HG03060 (cell line): ENCODE results near the gene FIBIN.
"Not testable (repeated sequence)": the region's sequence is repeated elsewhere in the genome, so short reads cannot be mapped to it uniquely, and the experiment has no call there.

Experiments
- ATAC-seq: cut with Tn5 transposase; IDR thresholded peaks from one replicate; pipeline ENCODE4 v1.9.1; 2021; ENCODE audit warnings: low read depth, moderate number of reproducible peaks; ENCODE audit not compliant: unreplicated experiment

Gene FIBIN

DNA sequence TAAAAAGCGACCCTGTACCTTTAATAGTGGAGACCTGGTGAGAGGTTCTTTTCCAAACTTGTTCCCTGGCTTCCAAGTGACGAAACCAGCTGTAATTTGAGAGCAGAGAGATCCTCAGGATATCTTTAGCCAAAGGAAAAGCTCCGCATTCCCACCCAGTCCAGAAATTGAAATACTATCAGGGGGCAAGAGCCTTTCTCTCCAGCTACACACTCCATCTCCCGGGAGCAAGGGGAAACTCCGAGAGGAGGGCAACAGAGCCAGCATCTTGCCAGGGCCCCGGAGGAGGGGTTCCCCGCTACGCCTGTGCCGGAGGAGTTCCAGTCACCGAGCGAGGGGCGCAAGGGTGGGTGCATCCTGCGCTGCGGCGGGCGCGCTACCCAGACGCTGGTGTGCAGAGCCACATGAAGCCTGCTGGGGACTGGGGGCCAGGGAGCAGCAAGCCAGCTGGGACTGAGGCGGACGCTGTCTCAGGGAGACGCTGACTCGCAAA, at the start of gene FIBIN:
Gene FIBIN, plus strand, starts transcription at position 148 of the 493 bp plus-strand sequence. CDS start 415 bp downstream, outside the sequence.
- ATAC-seq = no peak

DNA sequence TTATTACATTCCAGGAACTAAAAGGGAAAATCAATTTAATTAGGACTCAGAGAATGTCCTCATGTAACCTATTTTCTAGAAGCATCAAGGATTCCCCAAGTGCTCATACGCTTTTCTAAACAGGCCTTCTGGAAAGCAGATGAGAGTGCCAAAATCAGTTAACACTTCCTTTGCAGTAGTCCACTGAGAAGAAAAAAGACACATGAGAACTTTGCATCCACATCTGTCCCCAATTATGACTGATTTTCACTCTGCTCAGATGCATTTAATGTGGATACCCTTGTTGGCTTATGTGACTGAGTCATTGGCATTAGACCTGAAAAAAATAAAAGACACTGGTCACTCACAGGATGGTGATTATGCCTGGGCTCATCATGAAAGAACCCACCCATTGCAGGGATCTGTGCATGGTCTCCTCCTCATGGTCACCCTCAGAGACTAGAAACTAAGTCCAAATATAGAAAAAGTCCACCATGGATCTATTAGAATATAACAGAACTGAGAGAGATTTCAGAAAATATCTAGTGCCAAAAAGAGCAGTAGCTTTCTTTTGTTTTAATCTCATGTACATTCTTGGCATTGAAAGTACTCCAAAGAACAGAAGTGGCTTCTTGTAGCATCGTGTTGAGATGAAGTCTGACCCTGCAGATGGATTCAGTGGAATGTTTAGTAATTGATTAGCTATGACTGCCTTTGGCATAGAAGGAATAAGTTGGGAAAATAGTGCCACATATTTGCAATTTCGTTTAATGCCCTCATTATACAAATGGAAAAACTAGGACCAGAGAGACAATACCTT, 48.8 kb upstream of the FIBIN start:
- ATAC-seq = no peak

DNA sequence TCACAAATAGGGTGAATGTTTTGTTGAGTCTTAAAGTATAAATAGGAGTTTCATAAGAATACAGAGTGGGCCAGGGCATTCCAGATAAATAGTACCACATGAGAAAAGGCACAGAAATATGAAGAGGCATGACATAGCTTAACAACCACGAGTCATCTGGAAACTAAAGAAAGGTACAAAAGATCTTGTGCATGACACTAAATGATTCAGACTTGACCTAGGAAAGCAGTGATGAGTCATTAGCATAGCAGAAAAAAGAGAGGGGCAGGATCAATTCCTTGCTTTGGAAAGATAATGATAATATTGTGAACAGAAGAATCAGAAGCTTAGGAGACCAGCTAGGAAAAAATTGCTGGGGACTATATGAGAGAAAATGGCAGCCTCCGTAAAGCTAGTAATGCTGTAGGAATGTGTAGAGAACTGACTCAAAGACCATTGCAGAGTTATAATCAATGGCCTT, 47.6 kb upstream of the FIBIN start:
- ATAC-seq = no peak

DNA sequence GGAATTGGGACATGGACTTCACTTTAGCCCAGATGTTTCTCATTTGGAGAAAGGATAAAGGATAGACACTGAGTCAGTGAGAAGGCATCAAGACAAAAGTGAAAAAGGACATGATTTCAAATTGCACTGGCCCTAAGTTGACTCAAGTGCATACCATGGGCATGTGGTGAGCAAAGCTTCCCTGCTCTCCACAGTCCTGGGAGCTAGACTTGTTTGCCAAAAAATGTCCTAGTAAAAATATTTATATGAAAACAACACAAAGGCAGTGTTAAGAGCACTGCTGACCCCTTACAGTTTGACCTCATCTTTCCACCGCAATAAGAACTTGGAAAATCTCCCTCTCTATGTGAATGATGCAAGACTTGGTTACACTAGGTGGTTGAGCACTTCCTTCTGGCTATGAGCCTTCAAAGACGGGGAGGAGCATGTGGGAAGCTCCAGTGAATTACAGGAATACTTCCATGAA, 46.5 kb upstream of the FIBIN start:
- ATAC-seq = no peak

DNA sequence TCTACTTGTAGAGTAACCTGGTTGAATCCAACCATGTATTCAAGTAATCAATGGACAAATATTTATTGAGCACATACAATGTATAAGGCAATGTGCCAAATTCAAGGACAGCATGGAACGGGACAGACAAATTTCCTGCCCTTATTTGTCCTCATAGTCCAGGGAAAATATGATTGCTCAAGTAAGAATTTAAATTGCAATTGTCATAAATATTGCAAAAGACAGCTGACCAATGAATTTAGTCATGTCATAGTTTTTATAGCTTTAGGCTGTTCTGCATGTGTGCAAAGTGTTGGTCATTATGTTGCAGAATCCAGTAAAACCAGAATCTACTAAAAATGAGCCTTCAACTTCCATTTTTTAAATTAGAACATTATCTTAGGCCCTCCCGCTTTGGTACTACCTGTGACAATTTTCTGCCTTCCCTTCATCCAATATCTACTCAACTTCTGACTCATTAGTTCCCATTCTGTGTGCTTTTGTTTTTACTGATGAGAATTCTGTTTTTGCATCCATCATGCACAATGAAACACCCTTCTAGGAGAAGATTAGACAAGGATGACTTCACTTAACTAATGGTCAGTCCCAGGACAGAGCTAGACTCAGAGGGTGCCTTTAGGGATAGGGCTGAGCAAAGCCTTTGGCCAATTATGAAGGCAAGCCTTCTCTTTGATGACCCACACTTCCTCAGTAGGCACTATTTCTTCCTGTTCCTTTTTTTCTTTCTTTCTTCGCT, 45.8 kb upstream of the FIBIN start:
- ATAC-seq = no peak

DNA sequence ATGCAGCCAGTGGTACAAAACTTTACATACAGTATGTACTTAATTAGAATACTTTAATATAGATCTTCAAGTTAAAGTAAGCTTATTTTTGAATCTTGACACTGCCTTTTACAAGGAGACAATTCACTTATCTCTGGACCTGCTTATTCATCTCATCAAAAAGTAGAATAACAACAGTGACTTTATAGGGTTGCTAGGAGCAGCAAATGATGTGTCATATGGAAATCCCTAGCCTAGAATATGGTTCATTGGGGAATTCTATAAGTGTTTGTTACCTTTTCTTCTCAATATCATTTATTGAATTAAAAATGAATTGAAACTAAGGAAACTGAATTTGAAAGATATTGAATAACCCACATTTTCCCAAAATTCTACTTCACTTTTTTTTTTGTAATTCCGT, 45.0 kb upstream of the FIBIN start:
- no peak for ATAC-seq

DNA sequence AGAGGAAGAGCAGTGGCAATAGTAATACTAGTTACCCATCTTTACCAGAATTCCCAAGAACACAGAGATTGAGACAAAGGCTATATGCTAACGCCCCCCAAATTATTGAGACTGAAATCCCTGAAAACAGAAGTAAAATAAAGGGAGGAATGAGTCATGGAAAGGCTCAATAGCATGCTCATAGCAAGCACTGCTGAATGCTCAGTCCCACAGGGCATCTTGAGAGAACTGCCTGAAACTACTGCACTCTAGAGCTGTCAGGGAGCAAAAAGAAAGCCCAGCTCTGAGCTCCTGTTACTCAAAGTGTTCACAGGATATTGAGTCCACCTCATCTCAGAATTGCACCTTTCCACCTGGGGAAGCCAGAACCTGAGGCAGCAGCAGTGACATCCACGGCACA, 44.1 kb upstream of the FIBIN start:
- no peak for ATAC-seq

DNA sequence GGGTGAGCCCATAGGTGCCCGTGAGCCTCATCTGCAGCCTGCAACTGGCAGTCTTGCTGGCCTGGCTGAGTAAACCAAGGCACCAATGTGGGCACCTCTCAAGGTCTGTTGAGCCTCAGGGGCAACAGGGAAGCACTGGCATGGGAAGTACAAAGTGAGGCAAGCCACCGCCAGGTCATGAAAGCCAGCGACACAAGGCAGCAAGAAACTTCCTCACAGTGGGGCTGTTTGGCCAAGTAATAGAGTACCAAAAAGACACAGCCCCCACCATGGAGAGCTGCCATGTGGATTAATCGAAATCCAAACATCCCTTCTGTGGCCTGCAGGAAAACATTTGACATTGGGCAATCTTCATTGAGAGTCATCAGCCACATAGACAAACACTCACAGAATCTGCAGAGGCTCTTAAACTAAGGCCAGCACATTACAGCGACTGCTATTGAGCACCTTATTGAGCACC, 43.6 kb upstream of the FIBIN start:
- no peak for ATAC-seq

DNA sequence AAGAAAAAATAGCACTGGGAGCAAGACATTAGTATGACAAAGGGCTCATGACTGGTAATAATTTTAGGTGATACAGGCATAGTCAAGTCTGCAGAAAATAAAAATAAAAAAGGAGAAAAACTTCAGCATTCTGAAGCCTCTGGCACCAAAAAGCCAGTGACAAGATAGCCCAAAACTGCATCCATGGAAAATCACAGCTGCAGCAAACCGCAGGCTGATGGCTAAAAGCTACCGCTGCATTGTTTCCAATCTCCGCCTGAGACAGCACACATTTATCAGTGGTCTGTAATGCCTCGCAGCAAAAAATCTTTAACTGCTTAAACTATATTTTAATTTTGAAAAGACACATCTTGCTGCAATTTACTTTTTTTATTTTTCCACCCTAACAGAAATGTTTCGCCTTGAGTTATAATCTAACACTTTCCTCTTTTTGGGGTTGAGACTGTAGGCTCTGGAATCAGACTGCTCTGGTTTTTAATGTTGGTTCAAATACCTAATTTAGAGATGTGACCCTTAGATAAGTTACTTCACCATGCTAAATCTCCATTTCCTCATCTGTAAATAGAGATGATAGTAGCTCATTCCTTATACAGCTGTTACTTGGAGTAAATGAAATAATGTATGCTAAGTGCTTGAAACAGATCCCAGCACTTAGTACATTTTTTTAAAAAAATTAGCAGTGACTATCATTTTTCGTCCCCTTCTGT, 42.0 kb upstream of the FIBIN start:
- ATAC-seq = no peak

DNA sequence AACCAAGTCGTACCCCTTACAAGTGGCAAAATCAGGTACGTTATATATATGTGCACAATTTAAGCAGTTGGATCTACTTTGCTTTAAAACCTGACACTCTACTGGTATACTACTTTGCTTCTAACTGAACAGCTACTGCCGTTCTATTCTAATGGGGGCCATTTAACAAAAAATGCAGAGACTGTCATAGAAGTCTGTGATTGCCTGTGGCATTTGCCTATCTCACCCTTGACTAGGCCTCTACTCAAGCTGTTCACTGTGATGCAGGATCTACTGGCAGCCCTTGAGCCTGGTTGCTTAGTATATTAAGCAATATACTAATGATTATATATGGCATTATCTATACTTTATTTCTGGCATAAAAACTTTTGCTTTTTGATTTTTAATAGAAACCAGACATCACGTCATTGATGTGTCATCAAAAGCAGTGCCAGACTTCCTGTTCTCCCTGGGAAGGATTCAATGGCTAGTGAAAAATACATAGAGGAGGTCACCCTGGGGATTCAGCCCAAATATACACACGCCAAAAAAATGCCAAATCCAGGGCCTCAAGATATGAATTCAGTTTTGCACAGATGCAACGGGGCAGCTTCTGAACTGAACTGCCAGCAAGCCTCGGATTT, 40.0 kb upstream of the FIBIN start:
- no peak for ATAC-seq

DNA sequence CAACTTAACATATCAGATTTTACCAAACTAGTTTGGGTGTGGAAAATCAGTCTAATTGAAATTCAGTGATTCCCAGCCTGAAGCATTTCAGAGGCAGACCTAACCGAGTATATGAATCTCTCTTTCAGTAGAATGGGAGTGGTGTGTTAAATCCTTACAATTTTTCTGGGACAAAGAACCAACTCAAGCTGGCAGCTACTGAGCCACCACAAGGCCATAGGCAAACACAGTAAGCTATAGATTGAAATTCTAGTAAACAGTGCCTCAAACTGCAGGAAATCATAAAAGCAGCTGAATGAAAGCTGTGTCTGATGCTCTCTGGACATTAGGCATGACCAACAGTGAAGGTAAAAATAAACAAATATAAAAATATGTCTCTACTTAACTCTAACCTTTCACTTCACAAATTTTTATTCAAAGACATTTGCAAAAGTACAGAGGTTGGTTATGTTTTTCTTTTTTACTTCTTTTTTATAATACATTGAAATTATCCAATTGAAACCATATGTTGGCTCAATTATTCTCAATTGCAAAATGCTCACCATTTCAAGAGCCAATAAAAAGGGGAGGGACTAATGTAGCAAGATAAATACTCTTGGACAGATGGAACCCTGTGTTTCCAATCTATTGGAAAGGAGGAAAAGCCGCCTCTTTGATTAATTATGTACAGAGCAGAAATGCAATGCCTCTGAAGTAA, 35.8 kb upstream of the FIBIN start:
- no peak for ATAC-seq

DNA sequence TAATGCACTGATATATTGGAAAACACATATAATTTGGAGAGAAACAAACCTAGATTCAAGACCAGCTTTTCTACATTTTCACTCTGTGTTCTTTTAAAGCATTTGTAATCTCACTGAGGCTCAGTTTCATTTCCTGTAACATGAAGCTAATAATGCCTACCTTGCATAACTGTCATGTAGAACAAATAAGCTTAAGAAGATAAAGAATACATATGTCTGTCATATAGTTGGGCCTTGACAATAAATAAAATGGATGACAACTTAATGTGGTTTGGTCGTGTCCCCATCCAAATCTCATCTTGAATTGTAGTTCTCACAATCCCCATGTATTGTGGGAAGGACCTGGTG, 35.2 kb upstream of the FIBIN start:
- no peak for ATAC-seq

DNA sequence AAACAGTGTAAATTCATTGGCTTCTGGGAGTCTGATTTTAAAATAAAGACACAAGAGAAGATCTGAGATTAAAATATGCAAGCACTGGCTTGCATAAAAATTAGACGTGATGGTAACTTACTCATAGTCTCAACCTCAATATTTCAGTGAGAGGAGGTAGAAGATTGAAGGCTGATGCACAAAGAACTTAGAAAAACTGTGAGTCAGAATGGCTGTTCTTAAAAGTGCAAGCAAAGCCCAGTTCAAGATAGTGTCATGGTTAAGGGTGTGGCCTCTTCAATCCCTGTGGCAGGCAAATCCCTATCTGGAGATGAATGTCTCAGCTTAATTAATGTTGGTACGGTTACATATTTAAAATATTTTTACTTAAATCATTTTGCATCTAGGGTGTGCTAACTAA, 33.6 kb upstream of the FIBIN start:
- no peak for ATAC-seq

DNA sequence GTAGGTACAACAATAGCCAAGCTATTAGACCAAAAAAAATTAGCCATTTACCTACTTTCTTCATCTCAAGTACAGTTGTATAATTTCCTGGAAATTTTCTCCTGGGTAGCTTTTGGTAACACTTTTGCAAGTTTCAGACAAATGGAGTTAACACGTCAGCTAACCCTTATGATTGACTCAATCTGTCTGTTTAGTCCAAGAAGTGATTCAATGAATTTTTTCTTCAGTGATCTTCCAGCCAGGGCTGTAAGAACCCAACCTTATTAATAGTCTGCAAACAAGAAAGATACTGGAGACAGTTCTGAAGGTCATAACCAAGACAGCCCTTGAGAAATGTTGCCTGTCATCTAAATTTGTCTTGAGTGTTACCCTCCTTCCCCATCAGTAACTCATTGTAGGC, 30.1 kb upstream of the FIBIN start:
- ATAC-seq = no peak

DNA sequence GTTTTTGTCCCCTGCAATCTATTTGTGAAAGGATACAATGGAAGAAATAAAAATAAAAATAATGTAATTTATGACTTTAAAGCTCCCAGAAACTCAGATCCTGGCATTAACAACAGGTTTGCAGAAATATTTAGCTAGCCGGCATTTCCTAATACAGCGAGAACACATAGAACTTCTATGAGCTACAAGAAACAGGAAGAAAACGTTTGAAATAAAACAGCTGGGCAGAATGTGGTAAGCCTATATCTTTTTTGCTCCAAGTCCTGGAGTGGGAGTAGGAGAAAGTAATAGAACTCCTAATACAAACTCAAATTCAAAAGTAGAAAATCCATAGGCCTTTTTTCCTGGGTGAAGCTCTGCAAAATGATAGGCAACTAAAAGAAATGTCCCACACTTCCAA, 29.6 kb upstream of the FIBIN start:
- ATAC-seq = no peak

DNA sequence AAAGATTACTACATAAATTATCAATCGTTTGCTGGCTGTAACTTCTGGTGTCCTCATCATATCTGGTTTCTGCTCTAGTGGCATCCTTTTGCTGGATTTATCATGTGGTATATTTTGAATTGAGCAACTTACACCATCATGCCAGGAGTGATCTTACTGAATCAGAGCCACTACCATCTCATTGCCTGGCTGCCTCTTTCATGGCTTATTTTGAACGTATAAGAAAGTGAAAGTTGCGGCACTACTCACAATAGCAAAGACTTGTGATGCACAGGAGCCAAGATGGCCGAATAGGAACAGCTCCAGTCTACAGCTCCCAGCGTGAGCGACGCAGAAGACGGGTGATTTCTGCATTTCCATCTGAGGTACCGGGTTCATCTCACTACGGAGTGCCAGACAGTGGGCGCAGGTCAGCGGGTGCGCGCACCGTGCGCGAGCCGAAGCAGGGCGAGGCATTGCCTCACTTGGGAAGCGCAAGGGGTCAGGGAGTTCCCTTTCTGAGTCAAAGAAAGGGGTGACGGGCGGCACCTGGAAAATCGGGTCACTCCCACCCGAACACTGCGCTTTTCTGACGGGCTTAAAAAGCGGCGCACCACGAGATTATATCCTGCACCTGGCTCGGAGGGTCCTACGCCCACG, 28.9 kb upstream of the FIBIN start:
- not testable (repeated sequence) for ATAC-seq

DNA sequence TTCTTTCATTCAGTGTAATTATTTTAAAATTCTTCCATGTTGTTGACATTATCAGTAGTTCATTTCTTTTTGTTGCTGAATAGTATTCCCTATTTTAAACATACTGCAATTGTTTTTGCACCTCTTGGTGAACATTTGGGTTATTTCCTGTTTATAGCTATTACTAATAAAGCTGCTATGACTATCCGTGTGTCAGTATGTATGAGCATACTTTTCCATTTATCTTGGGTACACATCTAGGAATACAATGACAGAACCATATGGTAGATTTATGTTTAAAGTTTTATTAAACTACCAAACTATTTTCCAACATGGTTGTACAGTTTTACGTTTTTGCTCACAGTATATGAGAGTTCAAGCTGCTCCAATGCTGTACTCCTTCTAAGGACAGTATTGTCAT, 22.0 kb upstream of the FIBIN start:
- ATAC-seq = no peak

DNA sequence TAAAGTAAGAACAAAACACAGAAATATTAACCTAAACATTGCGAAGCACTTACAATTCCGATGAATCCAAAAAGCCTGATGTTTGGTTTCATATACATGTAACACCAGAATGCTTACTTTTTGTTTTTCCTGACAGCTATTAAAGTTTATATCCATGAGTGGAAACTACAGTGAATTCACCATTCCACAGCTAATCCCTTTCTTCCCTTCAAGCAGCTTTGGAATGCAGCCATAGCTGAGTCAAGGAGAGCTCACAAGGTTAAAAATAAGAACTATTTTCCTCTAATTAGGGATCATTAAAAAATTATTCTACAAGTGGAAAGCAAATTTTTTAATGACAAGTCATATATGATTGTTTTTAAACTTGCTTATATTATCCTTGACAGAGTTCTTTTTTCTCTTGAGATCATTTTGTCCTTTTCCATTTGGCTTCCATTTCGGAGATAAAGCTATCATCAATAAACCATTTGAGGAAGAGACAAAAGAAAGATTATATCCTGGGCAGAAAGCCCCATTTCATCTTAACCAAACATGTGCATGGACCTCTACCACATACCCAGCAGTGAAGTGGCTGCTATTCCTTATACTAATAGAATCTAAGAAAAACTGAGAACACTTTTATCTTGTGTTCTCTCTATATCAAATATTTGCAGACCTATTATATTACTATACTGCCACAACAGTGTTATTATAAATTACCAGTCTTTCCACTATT, 19.7 kb upstream of the FIBIN start:
- ATAC-seq = no peak

DNA sequence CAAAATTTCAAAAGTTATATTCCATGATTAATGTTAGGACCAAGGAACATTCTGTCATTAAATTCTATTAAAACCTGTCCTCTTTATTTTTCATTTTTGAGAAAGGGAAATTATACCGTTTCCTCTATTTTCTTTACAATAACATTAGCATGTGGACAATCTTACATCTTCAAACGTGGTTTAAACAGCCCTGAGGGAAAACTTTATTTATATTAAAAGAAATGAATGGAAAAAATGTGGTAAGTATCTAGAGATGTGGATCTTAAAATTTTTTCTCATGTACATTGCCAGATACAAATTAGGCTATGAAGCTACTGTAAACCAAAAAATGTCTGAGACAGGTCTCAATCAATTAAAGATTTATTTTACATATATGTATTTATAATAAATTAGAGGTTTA, 18.9 kb upstream of the FIBIN start:
- ATAC-seq = no peak
